Heart left ventricle (tissue), 13 donors: ENCODE results near the gene DLGAP1.

Source experiments
- POLR2A ChIP-seq, 2 donors: fragments of 450-650 bp; IDR thresholded peaks; one replicate each; pipeline ENCODE4 v1.6.1; 2017; ENCODE audit warnings: antibody characterized with exemption in 2 of 2, mild to moderate bottlenecking in 2 of 2, moderate library complexity in 2 of 2
- TF ChIP-seq, protein P1 (sequence below), 12 donors: fragments of 200-600 bp; sonication (generic) in 4 of 12; IDR thresholded peaks; one replicate each; pipeline versions ENCODE4 v1.5.0 to v1.8.0; 2018 to 2022; ENCODE audit warnings: antibody characterized with exemption in 12 of 12, mild to moderate bottlenecking in 5 of 12
- donor health status: ischemic (EF 13 %, LVEDD 7.1; RV severe dilation, severe dysfunction).
- donor health status: DM: no; HTN: yes; CAD: no.
- donor health status: DM: no; HTN: no; CAD: no.
- donor health status: ischemic (EF 25% LVEDD 6.9; RV normal size, moderate dysfunction).
- donor health status: ischemic (EF 25% LVEDD 5.7; RV mildly dilated, moderate dysfunction).
- donor health status: ischemic (EF 35%, LVEDD 5.7; RV mildly dilated, moderate dysfunction).
- donor health status: nonischemic (EF 11% LVEDD 7.7; RV severe dilation, severe dysfunction).
- donor health status: DM: yes; HTN: yes; CAD: no.
- donor health status: PGD.
- donor health status: ischemic (EF 29% LVEDD 5.4; RV normal size, mild dysfunction).
- donor health status: nonischemic (EF 23%, LVEDD 6.1; RV moderate dilation, normal function).

DNA sequence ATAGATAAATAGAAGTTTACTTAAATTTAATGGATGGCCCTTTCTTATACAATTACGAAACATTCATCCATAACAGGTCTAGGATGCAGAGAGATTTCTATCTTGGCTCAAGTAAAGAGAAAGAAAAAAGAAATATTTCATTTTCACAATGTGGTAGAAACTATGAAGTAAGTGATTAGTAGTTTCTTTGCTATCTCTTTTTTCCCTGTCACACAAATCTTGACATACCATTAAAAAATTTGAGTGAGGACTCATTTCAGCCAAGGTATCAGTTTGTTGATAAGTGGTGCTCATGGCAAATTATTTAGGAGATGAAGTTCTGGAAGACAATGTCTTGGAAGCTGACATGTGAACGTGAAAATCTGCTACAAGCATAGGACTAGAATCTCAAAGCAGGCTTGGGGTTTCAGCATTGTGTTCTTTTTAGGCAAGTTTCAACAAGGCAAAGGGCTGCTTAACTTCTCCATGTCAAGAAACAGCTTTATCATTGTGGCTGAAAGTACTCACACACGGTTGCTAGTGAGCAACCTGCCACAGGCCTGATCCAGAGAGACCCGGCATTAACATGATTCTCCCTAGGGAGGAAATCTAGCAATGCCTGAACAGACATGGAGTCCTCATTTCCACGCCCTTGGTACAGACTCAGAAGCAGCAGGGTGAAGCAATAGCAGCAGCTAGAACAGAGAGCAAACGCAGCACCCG is 414.6 kb downstream of the DLGAP1 start:
- no peak for TF ChIP-seq POLR2A (IDR thresholded peaks at IDR 0.05)
- TF ChIP-seq, protein P1, sequence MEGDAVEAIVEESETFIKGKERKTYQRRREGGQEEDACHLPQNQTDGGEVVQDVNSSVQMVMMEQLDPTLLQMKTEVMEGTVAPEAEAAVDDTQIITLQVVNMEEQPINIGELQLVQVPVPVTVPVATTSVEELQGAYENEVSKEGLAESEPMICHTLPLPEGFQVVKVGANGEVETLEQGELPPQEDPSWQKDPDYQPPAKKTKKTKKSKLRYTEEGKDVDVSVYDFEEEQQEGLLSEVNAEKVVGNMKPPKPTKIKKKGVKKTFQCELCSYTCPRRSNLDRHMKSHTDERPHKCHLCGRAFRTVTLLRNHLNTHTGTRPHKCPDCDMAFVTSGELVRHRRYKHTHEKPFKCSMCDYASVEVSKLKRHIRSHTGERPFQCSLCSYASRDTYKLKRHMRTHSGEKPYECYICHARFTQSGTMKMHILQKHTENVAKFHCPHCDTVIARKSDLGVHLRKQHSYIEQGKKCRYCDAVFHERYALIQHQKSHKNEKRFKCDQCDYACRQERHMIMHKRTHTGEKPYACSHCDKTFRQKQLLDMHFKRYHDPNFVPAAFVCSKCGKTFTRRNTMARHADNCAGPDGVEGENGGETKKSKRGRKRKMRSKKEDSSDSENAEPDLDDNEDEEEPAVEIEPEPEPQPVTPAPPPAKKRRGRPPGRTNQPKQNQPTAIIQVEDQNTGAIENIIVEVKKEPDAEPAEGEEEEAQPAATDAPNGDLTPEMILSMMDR (IDR thresholded peaks at IDR 0.05) = no peak
